ENCODE data around the gene EID3. TPM values are rescaled to one million over a fixed set of nuclear protein-coding genes. Genes with fewer than 3 reads are reported as not detected.

The EID3 gene
- total and polyA plus RNA-seq, 2 experiments from 2014 or later: 3.3 to 3.4 TPM

GRCh38 chr12:104296718-104297117, 6.8 kb upstream of the EID3 start (continued):
- TF ChIP-seq REST (IDR thresholded peaks at IDR 0.05; ENCODE audit: unreplicated experiment): no peak
- TF ChIP-seq CTCF (conservative IDR thresholded peaks at IDR 0.05; ENCODE audit: low read depth in 2 of 2): no peak
- TF ChIP-seq EZH2 (IDR thresholded peaks at IDR 0.05; ENCODE audit: low read depth, unreplicated experiment): no peak
- no peak for TF ChIP-seq ZNF114 (CRISPR knock-in tag; IDR thresholded peaks at IDR 0.05)
- TF ChIP-seq EZH2phosphoT487 (IDR thresholded peaks at IDR 0.05; ENCODE audit: unreplicated experiment): no peak
- no peak for TF ChIP-seq ZNF331 (CRISPR knock-in tag; IDR thresholded peaks at IDR 0.05; ENCODE audit: low read depth)

GRCh38 chr12:104297477-104298113, 5.9 kb upstream of the EID3 start:
- Histone ChIP-seq H3K4me2 (no peak overlapping the region), H3K4me1 (ENCODE audit: insufficient read depth) (peaks cover 15% of the 10 kb centered on the region), H3K4me3 (no peak overlapping the region), H3K27me3 (ENCODE audit: insufficient read depth) (no peaks in the 10 kb centered on the region), H2AFZ (no peak overlapping the region), H3K36me3 (ENCODE audit: insufficient read depth) (peaks cover 13% of the 10 kb centered on the region), H3K9me2 (ENCODE audit: insufficient read depth) (no peaks in the 10 kb centered on the region), H3F3A (replicated peaks; ENCODE audit: low read depth) (peaks cover 3% of the 10 kb centered on the region; the same call in 1 of the 2 replicates), H4K20me1 (replicated peaks; ENCODE audit: insufficient read depth) (peaks cover 70% of the 10 kb centered on the region), H3K27ac (ENCODE audit: low read depth) (no peak overlapping the region), H3K79me2 (replicated peaks; ENCODE audit: insufficient read depth) (peaks cover 93% of the 10 kb centered on the region)
- H3K4me1 Mint-ChIP-seq: peaks cover 33% of the 10 kb centered on the region
- DNase-seq (ENCODE audit: low spot score): no peak
- no peak for ATAC-seq
- no peak overlapping the region for H3K27ac Mint-ChIP-seq
- peaks cover 3% of the 10 kb centered on the region for H3K27me3 Mint-ChIP-seq (ENCODE audit: insufficient read depth, low read depth, poor library complexity)
- H3K9me3 Mint-ChIP-seq: no peaks in the 10 kb centered on the region; the same call in 2 of the 3 replicates
- no peak for TF ChIP-seq JUNB (IDR thresholded peaks at IDR 0.05; ENCODE audit: unreplicated experiment)
- H3K4me3 Mint-ChIP-seq: no peak overlapping the region
- peaks cover 59% of the 10 kb centered on the region for H3K36me3 Mint-ChIP-seq (ENCODE audit: low read depth)

Data from GM23338 (cell line).